SKM-1 (cell line): Measurements from ENCODE around the gene NR1D2.

Experiments used
- DNase-seq: peaks from one replicate; lab custom pipeline; 2025; ENCODE audit not compliant: unreplicated experiment; lab: John Stamatoyannopoulos, UW

The NR1D2 gene

GRCh38 chr3:23961913-23962312 is 16.8 kb downstream of the NR1D2 start:
- DNase-seq = no peak

DNA sequence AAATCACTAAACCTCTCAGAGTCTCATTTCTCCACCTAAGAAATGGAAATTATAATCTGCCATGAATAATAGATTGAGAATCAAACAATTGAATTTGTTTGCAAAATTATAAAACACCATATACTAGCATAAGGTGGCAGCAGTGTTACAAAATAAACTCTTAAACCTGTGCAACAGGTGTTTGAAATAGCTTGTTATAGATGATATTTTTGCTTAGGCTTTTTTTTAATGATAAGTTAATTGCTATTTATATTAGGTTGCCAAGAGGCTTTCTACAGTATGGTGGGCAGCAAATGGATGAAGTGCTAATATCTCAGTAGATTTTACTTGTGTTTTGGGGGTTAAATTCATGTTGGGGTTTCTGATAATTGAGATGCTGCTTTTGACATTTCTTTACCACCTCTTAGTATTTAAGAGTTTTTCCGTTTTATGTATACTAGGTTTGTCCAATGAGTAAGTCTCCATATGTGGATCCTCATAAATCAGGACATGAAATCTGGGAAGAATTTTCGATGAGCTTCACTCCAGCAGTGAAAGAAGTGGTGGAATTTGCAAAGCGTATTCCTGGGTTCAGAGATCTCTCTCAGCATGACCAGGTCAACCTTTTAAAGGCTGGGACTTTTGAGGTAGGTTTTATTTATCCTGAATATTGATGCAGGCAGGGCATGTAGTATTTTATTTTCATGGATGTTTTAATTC is 19.6 kb downstream of the NR1D2 start:
- no peak for DNase-seq

DNA sequence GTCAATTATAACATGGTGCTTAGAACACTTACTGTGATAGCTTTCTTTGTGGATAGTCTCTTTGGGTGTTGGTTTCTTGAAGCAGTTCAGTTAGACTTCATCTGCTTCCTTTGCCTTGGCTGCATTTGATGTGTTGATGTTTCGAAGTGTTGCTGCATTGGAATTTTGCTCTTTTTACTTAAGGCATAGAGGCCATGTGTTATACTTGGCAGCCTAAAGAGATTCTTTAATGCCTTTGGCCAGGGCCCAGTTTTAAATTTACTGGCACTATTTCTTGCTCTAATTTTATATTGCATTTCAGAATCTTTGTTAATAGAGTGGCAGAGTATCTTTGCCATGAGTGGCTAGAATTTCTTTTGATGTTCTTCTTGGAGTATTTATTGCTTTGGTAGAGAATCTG is 21.2 kb downstream of the NR1D2 start:
- DNase-seq = no peak

GRCh38 chr3:23968463-23969184 is 23.5 kb downstream of the NR1D2 start:
- DNase-seq = no peak

DNA sequence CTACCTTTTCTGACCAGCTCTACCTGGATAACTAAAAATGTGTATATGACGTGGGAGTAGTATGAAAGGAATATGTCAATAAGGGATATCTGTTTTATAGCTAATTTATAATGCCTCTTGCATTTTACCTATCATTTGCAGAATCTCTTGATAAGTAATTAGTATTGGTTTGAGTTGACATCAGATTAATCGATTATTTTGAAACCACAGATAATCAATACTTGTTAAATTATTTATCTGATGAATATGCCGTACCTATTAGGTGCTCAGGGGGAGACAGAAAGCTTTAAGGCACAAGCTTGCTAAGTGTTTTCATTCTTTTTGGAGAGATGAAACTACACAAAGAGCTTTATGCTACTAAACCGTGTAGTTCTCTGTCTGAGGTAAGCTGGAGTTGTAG is 24.3 kb downstream of the NR1D2 start:
- no peak for DNase-seq

- no peak for DNase-seq
These were observed 26.6 kb downstream of the NR1D2 start for GRCh38 chr3:23971684-23972083.

GRCh38 chr3:23976555-23976954 is 31.5 kb downstream of the NR1D2 start:
- no peak for DNase-seq

DNA sequence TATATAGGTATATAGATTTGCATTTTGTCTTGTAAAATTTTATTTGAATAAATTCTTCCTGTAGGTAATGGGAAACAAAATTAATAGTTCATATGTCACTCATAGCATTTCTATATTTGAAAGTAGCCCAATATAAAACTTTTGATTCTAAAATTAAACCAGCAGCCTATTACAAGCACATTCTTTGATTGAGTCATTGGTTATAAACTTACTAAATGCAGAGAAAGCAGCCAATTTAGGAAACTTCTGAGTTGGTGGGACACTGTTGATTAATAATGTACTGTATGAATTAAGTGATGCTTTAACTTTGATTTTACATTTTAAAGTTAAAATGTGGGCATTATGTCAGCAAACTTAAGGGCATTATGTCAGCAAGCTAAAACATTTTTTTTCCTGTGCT is 34.5 kb downstream of the NR1D2 start:
- DNase-seq = no peak

DNA sequence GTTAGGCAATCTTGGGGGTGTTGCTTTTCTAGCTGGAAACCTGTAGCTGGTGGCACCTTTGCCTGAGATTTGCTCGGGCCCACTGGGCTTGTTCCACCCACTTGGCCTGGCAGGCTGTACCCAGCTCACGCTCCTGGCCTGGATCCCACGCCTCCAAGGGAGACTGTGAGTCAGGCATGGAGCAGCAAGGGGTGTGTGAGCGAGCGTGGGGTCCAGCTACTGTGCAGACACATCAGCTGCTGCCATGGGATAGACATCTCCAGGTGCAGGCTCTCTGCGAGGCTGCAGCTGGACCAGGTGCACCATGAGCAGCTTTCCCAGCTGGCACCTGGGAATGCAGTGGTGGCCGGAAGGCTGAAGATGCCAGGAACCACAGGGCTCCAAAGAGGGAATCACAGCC is 36.0 kb downstream of the NR1D2 start:
- DNase-seq = no peak

- DNase-seq = no peak
These were observed 36.9 kb downstream of the NR1D2 start for GRCh38 chr3:23981955-23982354.

DNA sequence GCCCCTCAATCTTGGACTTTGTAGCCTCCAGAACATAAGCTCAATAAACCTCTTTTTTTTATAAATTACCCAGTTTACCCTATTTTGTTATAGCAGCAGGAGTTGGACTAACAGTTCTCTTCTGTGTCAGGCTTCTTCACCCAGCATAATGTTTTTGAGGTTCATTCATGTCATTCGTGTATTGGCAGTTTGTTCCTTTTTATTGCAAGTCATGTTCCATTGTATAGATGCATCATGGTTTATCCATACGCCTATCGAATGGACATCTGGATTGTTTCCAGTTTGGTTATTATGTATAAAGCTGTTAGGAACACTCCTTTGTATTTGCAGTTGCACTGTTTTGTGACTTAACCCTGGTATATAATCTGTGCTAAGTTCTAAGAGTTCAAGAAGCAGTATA is 39.8 kb downstream of the NR1D2 start:
- no peak for DNase-seq

GRCh38 chr3:23985747-23986544 is 40.9 kb downstream of the NR1D2 start:
- DNase-seq = no peak

GRCh38 chr3:23987356-23987755 is 42.3 kb downstream of the NR1D2 start:
- DNase-seq = peak; percentile 62

DNA sequence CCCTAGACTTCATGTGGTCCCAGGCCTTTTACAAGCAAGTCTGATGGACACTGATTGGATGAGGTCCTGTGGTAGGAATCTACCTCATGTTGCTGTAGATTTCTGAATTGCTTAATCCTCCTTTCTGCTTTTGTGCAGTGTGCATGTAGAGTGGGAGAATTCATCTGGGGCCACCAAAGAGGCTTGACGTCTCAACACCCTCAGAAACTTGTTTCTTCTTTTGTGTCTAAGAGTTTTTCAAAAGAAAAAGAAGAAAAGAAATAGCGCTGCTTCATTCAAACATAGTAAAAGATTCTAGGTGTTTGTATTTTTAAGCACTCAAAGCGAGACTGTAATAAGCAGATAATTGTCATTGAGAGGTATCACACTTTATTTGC is 46.2 kb downstream of the NR1D2 start:
- DNase-seq = no peak

- DNase-seq = no peak
These were observed 46.9 kb downstream of the NR1D2 start for GRCh38 chr3:23991683-23992628.

- DNase-seq = no peak
These were observed 48.6 kb downstream of the NR1D2 start for GRCh38 chr3:23993556-23994243.

DNA sequence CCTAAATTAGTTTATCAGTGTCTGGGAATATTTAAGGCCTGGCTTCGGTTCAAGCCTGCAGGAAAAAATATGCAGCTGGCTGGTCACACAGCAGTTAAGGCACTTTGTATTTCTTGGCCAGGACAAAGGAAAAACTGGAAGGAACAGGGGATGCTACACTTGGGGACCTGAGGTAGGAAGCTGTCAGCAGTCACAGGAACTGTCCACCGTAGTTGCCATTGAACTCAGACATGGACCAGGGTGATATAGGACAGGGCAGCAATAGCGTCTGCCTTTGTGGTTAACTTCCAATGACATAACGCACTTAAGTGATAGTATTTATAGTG is 49.1 kb downstream of the NR1D2 start:
- DNase-seq = no peak

GRCh38 chr3:23995219-23995618 is 50.1 kb downstream of the NR1D2 start:
- no peak for DNase-seq

DNA sequence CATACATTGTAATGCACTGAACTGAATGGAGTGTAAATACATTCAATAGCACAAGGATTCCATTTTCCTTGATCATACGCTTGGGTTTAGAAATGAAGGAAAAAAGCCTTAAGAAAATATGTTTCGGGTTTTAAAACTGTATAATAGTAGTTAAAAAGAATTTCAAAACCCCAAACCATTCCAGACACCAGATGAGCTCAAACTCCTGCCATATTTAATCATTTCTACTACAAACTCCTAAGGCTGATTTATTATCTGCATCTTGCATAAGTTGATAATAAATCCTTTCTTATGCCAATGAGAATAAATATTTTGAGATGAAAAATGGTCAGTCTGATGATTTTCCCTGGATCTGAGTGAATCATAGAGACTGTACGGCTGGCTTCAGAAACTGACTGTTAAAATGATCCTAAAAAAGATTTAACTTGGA is 51.0 kb downstream of the NR1D2 start:
- no peak for DNase-seq

- no peak for DNase-seq
These were observed 54.0 kb downstream of the NR1D2 start for GRCh38 chr3:23999012-23999641.
